Natural killer cell (primary cell): ENCODE data around the gene CIDEC. TPM values are rescaled to one million over a fixed set of nuclear protein-coding genes. Genes with fewer than 3 reads are reported as not detected.

Experiments
- ATAC-seq, 3 donors: fragments of 150-1000 bp in 2 of 3; fragments of 200-7000 bp in 1 of 3; cut with Tn5 transposase; 1 replicate in 1 of 3; 2 replicates in 2 of 3; pipeline ENCODE4 v1.10.0; 2021; ENCODE audit warnings: mild to moderate bottlenecking in 2 of 3, moderate library complexity in 2 of 3
- DNase-seq, 2 donors: peaks; one replicate each; pipeline versions ENCODE4 v3.0.0 to v3.0.0-alpha.2; 2013 to 2021; ENCODE audit warnings: mixed read lengths in 1 of 2
- H3K27ac ChIP-seq: one replicate; pipeline ENCODE4 v1.5.1; 2013; ENCODE audit warnings: mild to moderate bottlenecking, low read length
- H3K27me3 ChIP-seq: one replicate; pipeline ENCODE4 v1.6.1; 2013; ENCODE audit warnings: low read length; ENCODE audit not compliant: control insufficient read depth, insufficient read depth
- H3K36me3 ChIP-seq: one replicate; pipeline ENCODE4 v1.6.1; 2013; ENCODE audit warnings: low read length; ENCODE audit not compliant: control insufficient read depth, insufficient read depth
- H3K4me1 ChIP-seq: one replicate; pipeline ENCODE4 v1.6.1; 2013; ENCODE audit warnings: low read length; ENCODE audit not compliant: control insufficient read depth, insufficient read depth
- H3K4me3 ChIP-seq: one replicate; pipeline ENCODE4 v1.5.1; 2013; ENCODE audit warnings: low read length
- H3K9me3 ChIP-seq: one replicate; pipeline ENCODE4 v1.6.1; 2013; ENCODE audit warnings: low read length; ENCODE audit not compliant: control insufficient read depth, insufficient read depth
- H3K27ac Mint-ChIP-seq, 2 donors: one replicate each; pipeline ENCODE4 v1.8.0; 2022; ENCODE audit warnings: mild to moderate bottlenecking in 2 of 2, mixed read lengths in 2 of 2, moderate library complexity in 1 of 2
- H3K27me3 Mint-ChIP-seq, 2 donors: one replicate each; pipeline ENCODE4 v1.8.0; 2022; ENCODE audit warnings: low read depth in 2 of 2, mixed read lengths in 2 of 2
- H3K36me3 Mint-ChIP-seq: one replicate; pipeline ENCODE4 v1.8.0; 2022; ENCODE audit warnings: mixed read lengths
- H3K4me1 Mint-ChIP-seq, 2 donors: one replicate each; pipeline ENCODE4 v1.8.0; 2022; ENCODE audit warnings: mixed read lengths in 2 of 2
- H3K4me3 Mint-ChIP-seq: one replicate; pipeline ENCODE4 v1.8.0; 2022; ENCODE audit warnings: mild to moderate bottlenecking, moderate library complexity, mixed read lengths
- H3K9me3 Mint-ChIP-seq, 2 donors: one replicate each; pipeline ENCODE4 v1.8.0; 2022; ENCODE audit warnings: mixed read lengths in 2 of 2
- CTCF ChIP-seq: fragments of 200-600 bp; IDR thresholded peaks from one replicate; pipeline ENCODE4 v1.8.0; 2022; ENCODE audit warnings: antibody characterized with exemption
- WGBS: methylation state at CpG from one replicate; pipeline ENCODE4 v1.1.7; 2013; ENCODE audit warnings: missing lambda C conversion rate; ENCODE audit not compliant: insufficient coverage; 5-methylcytosine and 5-hydroxymethylcytosine counted together
- intact Hi-C: fragments of 100-400 bp; cut with micrococcal nuclease; formaldehyde crosslinking; loops from one replicate; pipeline ENCODE4 v1.14.2; 2022
- total RNA-seq, 4 donors: library from RNA; stranded (reverse); fragments of 120-200 nt in 1 of 4; gene quantifications; one replicate each; pipeline versions ENCODE4 v1.2.3 to v1.2.4, GENCODE V29; 2013 to 2022

CIDEC gene
- total RNA-seq, 3 donors from 2014 or later (not counting 1 experiment from before 2014, with no cell fraction given), result not detected

- WGBS, result 82% methylated on average over 3 of the region's 5 CpGs
- peak overlapping the region; percentile 99 for H3K4me3 Mint-ChIP-seq
Measured at GRCh38 chr3:9889405-9889804, 9.4 kb upstream of the CIDEC start.

DNA sequence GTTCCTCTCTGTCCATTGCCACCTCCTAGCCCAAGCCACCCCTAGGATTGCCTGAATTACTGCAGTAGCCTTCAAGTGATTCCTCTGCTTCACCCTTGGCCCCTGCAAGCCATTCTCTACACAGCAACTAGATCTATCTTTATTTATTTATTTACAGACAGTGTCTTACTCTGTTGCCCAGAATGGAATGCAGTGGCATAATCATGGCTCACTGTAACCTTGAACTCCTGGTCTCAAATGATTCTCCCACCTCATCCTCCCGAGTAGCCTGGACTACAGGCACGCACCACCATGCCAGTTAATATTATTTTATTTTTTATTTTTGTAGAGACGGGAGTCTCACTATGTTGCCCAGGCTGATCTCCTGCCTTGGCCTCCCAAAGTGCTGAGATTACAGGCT is 8.5 kb upstream of the CIDEC start:
- no peaks in the 10 kb centered on the region for H3K27me3 Mint-ChIP-seq

More at GRCh38 chr3:9889405-9889804, 9.4 kb upstream of the CIDEC start:
- no peak for TF ChIP-seq CTCF
- intact Hi-C loops, result no loop called here
- no peaks in the 10 kb centered on the region for H3K9me3 Mint-ChIP-seq
- DNase-seq (no peak), ATAC-seq (no peak)
- H3K27ac Mint-ChIP-seq, result peak overlapping the region in 1 of 2 donors; percentile 98
- H3K4me1 Mint-ChIP-seq, result peaks cover 31 to 45% of the 10 kb centered on the region in 2 donors
- peaks cover 6% of the 10 kb centered on the region for H3K36me3 Mint-ChIP-seq
- Histone ChIP-seq H3K9me3 (no peaks in the 10 kb centered on the region), H3K36me3 (peaks cover 11% of the 10 kb centered on the region), H3K27me3 (no peaks in the 10 kb centered on the region), H3K4me1 (peaks cover 17% of the 10 kb centered on the region), H3K27ac (no peak overlapping the region), H3K4me3 (no peak overlapping the region)
- H3K27me3 Mint-ChIP-seq, result no peaks in the 10 kb centered on the region

GRCh38 chr3:9887480-9887879 is 7.4 kb upstream of the CIDEC start:
- Histone ChIP-seq H3K4me1 (peaks cover 17% of the 10 kb centered on the region), H3K9me3 (no peaks in the 10 kb centered on the region), H3K27ac (no peak overlapping the region), H3K27me3 (no peaks in the 10 kb centered on the region), H3K36me3 (peaks cover 1% of the 10 kb centered on the region), H3K4me3 (no peak overlapping the region)
- no peaks in the 10 kb centered on the region for H3K9me3 Mint-ChIP-seq
- WGBS, result 94% methylated on average over 4 of the region's 5 CpGs
- H3K27me3 Mint-ChIP-seq, result no peaks in the 10 kb centered on the region
- DNase-seq, result no peak
- no peak for ATAC-seq
- intact Hi-C loops, result no loop called here
- TF ChIP-seq CTCF, result no peak
- no peaks in the 10 kb centered on the region for H3K36me3 Mint-ChIP-seq
- H3K4me1 Mint-ChIP-seq, result peaks cover 22 to 37% of the 10 kb centered on the region in 2 donors
- no peak overlapping the region for H3K4me3 Mint-ChIP-seq
- no peak overlapping the region for H3K27ac Mint-ChIP-seq

More for the DNA sequence above, 8.5 kb upstream of the CIDEC start:
- H3K4me3 Mint-ChIP-seq, result no peak overlapping the region
- peaks cover 29 to 47% of the 10 kb centered on the region in 2 donors for H3K4me1 Mint-ChIP-seq
- H3K9me3 ChIP-seq, result no peaks in the 10 kb centered on the region
- intact Hi-C loops, result no loop called here
- TF ChIP-seq CTCF, result no peak
- DNase-seq, result no peak
- H3K27ac Mint-ChIP-seq, result no peak overlapping the region
- H3K27me3 ChIP-seq, result no peaks in the 10 kb centered on the region
- H3K36me3 Mint-ChIP-seq, result no peaks in the 10 kb centered on the region
- H3K4me1 ChIP-seq, result peaks cover 17% of the 10 kb centered on the region
- no peak overlapping the region for H3K4me3 ChIP-seq
- no peak overlapping the region for H3K27ac ChIP-seq
- 95% methylated on average over 3 of the region's 3 CpGs for WGBS
- H3K9me3 Mint-ChIP-seq, result no peaks in the 10 kb centered on the region
- peaks cover 5% of the 10 kb centered on the region for H3K36me3 ChIP-seq
- ATAC-seq, result no peak

- ATAC-seq (no peak), DNase-seq (no peak)
- H3K9me3 ChIP-seq, result no peaks in the 10 kb centered on the region
- peaks cover 10% of the 10 kb centered on the region for H3K4me1 ChIP-seq
- no peaks in the 10 kb centered on the region for H3K27me3 ChIP-seq
- no peaks in the 10 kb centered on the region for H3K27me3 Mint-ChIP-seq
- no peak overlapping the region for H3K27ac ChIP-seq
- H3K9me3 Mint-ChIP-seq, result no peaks in the 10 kb centered on the region
- H3K27ac Mint-ChIP-seq, result no peak overlapping the region
- H3K4me3 Mint-ChIP-seq, result no peak overlapping the region
- H3K4me3 ChIP-seq, result no peak overlapping the region
- H3K36me3 ChIP-seq, result no peaks in the 10 kb centered on the region
- intact Hi-C loops, result no loop called here
- no peaks in the 10 kb centered on the region for H3K36me3 Mint-ChIP-seq
- H3K4me1 Mint-ChIP-seq, result peaks cover 13 to 29% of the 10 kb centered on the region in 2 donors
- TF ChIP-seq CTCF, result no peak
Measured at GRCh38 chr3:9886328-9886727, 6.3 kb upstream of the CIDEC start.
